HG03521 (cell line): Measurements from ENCODE around the gene TNFAIP1.
A peak's percentile ranks its signal among the peaks of the same experiment; 100 is the strongest.
"Not testable (repeated sequence)": the region's sequence is repeated elsewhere in the genome, so short reads cannot be mapped to it uniquely, and the experiment has no call there.

Experiments
- ATAC-seq: cut with Tn5 transposase; IDR thresholded peaks from one replicate; pipeline ENCODE4 v1.9.1; 2021; ENCODE audit warnings: mild to moderate bottlenecking, moderate library complexity; ENCODE audit not compliant: unreplicated experiment

Gene TNFAIP1, protein sequence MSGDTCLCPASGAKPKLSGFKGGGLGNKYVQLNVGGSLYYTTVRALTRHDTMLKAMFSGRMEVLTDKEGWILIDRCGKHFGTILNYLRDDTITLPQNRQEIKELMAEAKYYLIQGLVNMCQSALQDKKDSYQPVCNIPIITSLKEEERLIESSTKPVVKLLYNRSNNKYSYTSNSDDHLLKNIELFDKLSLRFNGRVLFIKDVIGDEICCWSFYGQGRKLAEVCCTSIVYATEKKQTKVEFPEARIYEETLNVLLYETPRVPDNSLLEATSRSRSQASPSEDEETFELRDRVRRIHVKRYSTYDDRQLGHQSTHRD

DNA sequence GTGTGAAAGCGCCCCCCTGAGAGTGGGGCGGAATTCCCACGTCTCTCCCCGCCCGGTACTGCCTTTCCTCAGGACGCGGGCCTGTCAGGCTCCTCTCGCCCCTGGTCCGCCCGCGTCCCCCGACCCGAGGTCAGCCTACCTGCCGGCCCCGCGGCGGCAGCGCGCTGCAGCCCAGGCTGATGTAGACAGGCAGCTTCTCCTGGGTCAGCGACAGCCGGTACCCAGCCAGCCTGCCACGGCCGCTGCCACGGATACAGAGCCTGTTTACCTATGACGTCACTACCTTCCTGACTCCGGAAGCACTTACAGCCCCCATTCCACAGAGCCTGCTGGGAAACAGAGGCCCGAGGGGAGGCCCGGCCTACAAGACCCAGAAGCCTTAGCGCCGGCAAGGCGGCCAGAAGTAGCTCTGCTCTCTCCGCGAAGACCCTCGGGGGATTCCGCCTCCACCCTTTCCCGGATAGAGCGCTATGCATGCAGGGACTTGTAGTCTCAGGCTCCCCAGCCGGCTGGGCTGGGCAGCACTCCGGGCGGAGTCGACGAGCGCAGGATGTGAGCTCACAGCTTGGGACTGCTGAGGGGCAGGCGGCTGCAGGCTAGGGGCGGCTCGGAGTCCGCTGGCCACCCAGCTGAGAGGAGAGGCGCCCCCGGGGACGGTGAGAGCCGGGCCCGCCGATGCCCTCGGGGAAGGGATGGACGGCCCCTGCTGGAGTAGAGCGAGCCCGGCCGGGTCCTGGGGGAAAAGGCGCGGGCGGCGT, at the start of gene TNFAIP1, which contains the start of gene IFT20:
Gene TNFAIP1 (plus strand): TSS at position 561 of the 758 bp plus-strand sequence. CDS start 3,761 bp downstream, outside the sequence.
Gene IFT20 (minus strand): TSS at position 272 of the 758 bp plus-strand sequence. CDS start 3,487 bp downstream, outside the sequence.
- peak; percentile 93 for ATAC-seq

DNA sequence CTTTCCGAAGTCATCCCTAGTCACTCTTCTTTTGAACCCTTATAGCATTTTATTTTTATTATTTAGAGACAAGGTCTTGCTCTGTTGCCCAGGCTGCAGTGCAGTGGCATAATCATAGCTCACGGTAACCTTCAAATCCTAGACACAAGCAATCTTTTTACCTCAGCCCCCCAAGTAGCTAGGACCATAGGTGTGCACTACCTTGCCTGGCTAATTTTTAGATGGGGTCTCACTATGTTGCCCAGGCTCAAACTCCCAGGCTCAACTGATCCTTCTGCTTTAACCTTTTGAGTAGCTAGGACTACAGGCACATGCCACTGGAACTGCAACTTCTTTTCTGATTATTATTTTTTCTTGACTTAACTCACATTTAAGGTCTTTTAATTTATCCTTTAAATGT, 49.6 kb upstream of the TNFAIP1 start:
- no peak for ATAC-seq

DNA sequence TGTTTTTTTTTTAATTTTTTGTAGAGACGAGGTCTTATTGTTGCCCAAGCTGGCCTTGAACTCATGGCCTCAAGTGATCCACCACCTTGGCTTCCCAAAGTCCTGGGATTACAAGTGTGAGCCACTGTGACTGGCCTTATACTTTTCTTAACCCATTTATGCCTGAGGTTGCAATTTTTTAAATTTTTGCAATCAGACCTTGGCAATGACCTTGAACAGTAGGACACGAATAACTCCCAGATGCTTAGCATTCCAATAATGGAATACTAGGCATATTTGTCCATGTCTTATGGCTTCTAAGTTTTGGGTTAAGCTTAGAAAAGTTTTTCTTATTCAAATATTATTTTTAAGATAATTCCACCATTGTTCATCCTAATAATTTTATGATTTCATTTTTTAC, 44.9 kb upstream of the TNFAIP1 start:
- ATAC-seq = no peak

DNA sequence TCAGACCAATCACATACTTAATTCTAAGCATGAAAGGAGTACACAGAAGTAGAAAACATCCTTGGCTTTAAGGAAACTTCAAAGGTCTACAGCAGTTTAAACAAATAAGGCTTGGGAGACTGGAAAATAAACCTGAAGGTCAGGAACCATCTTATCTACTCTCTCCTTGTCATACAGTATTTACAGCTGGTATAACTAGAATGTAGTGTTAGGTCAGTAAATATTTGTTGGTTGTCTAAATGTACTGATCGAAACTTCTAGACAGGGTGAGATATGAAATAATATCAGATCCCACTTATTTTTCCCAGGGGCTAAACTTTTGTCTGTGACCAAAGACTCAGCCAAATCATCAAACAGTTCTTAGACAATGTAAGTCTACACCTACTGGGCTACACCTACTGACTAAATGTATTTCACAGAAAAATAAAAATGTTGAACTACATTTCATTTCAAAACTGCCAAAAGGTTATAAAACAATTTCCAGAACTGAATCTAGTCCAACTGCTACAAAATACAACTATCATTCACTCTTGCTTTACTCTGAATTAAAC, 43.7 kb upstream of the TNFAIP1 start:
- ATAC-seq = no peak

DNA sequence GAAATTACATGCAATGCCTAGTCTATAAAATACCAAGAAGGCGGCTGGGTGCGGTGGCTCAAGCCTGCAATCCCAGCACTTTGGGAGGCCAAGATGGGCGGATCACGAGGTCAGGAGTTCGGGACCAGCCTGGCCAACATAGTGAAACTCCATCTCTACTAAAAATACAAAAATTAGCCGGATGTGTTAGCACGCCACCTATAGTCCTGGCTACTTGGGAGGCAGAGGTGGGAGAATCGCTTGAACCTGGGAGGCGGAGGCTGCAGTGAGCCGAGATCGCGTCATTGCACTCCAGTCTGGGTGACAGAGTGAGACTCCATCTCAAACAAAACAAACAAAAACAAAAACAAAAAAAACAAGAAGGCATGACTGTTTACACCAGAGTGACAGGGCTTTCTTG, 42.7 kb upstream of the TNFAIP1 start:
- ATAC-seq = not testable (repeated sequence)

DNA sequence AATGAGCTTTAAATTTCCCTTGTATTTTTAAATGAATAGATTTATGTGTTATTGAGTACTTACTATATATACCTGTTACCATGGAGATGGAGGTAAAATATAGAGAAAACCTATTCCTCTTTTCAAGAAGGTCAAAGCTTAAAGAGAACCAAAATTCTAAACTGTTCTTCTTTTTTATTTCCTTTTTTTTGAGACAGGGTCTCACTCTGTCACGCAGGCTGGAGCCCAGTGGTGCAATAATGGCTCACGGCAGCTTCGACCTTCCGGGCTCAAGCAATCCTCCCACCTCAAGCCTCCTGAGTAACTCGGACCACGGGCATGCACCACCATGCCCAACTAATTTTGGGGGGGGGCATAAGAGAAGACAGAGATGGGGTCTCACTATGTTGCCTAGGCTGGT, 41.6 kb upstream of the TNFAIP1 start:
- no peak for ATAC-seq

DNA sequence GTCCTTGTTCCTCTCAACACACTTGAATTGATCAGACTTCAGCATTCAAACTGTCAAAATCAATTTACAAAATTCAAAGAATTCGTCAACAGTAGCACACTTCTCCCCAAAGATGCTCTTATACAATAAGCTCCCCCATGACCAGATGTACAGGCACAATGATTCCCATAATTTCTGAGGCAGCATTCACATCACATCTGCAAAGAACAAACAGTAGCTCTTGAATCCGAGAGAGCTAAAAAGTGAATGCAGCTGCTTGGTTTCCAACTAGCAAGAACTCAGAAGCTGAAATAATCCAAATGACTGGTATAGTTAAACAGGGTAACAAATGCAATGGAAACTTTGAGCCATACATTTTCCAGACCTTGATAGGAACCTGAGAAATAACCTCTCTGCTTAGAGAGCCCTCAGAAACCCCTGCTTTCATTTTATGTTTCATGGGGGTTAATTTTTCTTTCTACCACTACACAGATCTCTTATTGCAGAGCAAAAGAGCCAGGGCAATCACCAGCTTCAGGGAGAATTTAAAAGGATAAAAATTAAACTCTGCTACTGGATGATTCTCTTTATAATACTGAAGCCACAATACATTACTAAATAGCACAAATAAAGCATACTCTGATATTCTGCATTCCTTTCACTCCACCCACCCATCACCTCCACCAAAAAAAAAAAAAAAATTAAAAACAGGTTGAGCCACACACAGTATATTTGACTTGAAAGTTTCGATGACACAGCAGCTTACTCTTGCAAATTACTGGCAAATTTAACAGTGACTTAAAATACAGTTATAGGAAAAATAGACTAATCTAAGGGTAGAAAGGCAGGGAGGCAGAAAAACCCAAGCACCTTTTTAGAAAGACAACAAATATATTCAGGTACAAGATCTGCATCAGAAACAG, 39.6 kb upstream of the TNFAIP1 start:
- ATAC-seq = no peak

DNA sequence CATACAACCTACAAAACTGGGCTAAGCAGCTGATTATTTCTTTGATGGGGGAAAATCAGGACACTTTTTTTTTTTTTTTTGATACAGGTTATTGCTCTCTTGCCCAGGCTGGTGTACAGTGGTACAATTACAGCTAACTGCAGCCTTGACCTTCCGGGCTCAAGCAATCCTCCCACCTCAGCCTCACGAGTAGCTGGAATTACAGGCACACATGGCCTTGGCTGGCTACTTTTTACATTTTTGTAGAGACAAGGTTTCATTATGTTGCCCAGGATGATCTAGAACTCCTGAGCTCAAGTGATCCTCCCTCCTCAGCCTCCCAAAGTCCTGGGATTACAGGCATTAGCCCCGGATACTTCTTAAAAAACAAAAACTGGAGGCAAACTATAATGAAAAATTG, 37.1 kb upstream of the TNFAIP1 start:
- no peak for ATAC-seq

DNA sequence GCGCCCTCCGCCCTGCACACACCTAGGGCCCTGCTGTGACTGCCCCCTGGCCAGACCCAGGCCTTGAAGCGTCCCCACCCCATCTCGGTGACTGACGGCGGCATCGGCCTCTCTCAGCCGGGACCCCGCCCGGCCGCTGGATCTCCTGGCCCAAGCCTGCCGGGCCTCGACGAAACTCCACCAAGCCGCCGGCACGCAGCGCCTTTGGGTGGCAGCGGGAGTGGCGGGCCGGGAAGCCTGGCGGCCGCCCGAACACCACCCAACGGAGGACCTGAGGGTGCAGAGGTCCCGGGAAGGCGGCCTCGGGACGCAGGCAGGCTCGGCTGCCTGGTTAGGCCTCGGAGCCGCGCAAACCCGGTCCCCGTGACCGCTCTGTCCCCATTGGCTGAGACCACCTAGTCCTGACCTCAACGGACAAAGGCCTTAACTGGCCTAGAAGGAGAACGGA, 28.6 kb upstream of the TNFAIP1 start:
- no peak for ATAC-seq

DNA sequence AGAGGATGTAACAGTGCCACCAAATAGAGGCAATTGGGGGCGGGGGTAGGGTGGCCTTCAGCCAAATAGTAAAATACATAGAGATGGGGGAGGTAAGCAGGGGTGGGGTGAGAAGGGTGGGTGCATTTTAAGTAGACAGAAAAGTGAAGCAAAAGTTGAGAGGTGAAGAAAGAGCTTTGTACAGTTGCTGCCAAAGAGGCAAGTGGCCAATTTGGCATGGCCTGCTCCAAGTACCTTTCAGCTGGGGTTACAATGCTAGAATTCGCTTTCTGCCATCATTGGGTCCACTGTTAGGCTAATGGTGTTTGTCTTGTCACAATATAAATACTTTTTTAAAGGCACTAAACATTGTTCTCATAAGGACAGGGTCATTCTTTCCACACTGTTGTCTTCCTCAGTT, 21.7 kb upstream of the TNFAIP1 start:
- no peak for ATAC-seq

DNA sequence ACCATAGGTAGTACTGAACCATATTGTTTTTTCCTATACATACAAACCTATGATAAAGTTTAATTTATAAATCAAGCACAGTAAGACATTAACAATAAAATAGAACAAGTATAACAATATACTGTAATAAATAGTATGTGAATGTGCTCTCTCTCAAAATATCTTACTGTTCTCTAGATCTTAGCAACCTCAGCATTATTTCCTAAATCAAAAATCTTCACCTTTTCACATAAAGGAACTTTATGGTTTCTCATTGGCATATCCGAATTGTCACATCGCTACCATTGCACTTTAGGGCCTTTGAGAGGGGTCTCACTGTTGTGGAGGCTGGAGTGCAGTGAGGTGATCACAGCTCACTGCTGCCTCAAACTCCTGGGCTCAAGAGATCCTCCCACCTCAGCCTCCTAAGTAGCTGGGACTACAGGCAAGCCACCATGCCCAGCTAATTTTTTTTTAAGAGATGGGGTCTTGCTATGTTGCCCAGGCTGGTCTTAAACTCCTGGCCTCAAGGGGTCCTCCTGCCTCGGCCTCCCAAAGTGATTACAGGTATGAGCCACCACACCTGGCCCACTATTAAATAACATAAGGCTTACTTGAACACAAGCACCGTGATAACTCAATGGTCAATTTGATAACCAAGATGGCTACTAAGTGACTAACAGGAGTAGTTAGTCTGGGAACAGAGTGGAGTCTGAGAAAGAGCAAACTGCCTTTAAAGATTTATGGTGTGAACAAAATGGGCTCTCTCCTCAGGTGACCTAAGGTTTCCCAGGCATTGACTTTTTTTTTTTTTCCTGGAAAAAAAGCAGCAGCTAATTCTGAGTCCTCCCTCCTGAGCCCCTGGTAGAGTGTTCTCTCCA, 19.5 kb upstream of the TNFAIP1 start:
- no peak for ATAC-seq

DNA sequence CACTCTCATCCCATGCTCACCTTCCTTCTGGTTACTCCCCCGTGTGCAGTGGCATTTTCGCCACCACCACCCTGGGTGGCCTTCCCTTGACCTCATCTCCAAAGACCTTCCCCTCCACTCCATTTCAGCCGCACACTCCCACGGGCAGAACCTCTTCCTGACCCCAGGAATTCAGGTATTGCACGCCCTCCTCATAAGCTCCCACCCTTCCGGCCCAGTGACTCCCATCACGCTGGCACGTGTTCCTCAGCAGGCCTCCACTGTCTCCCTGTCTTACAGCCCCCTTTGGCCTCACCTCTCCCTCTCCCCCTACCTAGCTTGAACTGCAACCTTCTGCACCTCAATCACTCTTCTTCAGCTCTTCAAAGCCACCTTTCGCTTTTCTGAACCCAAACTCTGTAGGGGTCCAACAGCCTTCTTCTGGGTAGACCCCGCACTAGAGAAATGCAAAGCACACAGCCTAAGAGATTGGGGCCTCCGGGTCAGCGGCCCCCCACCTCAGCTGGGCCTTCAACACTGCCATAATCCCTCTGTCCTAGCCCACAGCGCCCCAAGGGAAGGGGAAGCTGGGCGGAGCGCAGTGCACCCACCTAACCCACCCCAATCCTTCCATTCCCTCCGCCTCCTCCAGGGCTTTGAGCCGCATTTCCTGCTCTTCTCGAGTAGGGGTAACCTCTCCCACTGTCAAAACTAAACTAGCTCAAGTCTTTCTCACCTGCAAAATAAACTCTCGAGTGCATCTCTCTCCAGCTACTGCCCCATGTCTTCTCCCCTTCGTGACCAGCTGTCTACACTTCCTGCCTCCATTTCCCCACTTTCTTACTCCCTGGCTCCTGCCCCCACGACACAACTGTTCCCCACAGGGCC, 18.2 kb upstream of the TNFAIP1 start:
- ATAC-seq = no peak

DNA sequence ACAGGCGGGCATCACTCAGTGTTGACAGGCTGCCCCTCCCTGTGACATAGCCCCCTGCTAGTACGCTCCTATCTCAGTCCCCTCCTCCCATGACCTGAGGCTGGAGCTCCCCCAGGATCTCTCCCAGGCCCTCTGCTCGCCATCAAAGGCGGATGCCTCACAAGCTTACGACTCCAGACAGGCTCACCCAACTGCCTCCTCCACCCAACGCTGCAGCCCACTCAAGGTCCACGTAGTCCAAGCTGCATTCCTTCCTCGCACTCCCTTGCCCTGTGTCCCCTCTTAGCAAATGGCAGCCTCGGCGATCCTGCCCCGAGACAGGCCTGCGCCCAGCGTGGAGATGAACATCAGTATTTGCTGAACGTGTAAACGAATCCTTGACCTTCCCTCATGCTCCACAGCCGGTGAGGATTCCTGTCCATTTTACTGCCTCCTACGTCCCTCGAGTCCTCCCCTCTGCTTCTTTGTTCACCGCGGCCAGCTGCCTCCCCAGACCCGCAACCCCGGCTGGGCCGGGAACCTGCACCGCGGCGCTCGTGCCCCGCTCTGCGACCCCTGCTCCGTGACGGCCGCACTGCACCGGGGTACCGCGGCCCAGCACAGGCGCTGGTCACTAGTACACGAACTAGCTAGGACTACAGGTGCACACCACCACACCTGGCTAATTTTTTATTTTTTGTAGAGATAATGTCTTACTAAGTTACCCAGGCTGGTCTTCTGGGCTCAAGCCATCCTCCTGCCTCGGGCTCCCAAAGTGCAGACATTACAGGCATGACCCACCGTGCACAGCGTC, 17.4 kb upstream of the TNFAIP1 start:
- peak; percentile 14 for ATAC-seq

DNA sequence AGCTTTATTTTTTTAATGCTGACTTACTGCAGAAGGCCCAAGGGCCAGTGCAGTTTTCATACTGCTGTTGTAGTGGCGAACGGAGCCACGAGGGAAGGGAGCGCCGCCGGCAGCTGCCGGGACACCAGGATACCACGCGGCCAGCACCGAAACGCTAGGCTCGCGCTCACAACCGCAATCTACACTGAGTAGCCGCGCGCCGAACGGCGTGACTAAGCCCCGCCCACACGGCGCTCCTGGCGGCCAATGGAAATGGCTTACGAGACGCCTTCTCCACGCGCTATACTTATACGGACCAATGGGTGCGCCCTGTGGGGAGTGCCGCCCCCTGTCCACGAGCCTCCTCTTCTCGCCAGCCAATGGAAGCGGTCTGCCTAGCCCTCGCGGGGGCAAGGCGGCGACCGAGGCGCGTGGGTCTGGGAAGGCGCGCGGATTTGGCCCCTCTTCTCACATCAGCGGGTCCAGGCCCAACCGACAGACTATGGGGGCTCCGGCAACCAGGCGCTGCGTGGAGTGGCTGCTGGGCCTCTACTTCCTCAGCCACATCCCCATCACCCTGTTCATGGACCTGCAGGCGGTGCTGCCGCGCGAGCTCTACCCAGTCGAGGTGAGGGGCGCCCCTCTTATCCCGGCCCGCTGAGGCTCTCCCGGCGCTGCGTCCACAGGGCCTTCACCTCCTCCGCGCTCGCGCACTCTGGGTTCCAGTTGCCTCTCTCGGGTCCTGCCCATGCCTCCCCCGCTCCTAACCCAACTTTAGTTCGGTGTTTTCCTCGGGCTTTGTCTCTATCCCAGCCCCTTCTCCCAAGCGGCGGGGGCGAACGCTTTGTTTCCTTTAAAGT, 16.6 kb upstream of the TNFAIP1 start, which contains the start of gene TMEM97:
Gene TMEM97 (plus strand): TSS at position 442 of the 839 bp plus-strand sequence. CDS start 40 bp downstream, at position 482.
- ATAC-seq = peak; percentile 94

DNA sequence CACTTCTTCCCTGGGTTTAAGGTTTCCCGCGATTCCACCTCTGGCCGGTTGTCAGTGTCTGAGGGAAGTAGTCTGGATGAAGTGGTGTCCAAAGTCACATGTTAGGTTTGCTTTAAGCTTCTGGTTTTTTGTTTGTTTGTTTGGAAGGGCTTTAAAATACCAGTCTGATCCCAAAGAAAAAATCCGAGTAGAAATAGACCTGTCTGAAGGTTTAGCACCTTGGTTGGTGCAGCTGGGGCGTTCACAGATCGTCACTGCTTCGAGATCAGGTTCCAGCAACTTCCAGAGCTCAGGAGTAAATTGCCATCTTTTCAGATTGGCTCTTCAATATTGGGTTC, 16.0 kb upstream of the TNFAIP1 start:
- ATAC-seq = no peak

DNA sequence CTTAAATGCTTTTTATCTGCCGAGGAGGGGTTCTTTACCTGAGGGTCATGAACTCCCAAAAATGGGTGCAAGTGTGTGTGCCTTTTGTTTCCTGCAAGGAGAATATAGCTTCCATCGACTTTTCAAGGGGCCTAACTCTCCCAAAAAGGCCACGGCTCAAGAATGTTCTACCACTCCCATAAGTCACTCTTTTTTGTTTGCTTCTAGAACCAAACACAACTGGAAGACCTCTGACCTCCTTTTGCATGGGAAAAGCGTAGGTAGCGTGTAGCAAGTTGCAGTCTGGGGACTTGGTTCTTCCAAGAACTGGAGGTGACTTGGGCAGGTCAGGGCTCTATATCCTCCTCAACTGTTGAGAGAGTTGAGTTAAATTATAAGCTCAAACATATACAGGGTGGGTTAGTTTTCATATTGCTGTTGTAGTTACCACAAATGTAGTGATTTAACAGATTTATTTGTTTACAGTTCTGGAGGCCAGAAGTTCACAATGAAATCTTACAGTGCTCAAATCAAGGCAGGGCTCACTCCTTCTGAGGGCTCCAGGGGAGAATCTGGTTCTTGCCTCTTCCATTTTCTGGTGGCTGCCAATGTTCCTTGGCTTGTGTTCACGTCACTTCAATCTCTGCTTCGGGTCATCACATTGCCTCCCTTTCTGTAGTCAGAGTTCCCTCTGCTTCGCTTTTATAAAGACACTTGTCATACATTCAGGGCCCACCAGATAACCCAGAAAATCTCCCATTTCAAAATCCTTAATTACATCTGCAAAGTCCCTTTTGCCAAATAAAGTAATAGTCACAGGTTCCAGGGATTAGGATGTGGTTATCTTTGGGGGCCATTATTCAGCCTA, 15.1 kb upstream of the TNFAIP1 start:
- ATAC-seq = no peak
